GM12878 (cell line): ENCODE measurements around the gene CENPX. TPM values are rescaled to one million over a fixed set of nuclear protein-coding genes. Genes with fewer than 3 reads are reported as not detected.

Experiments
- ATAC-seq: fragments of 200-7000 bp; cut with Tn5 transposase; 3 replicates; pipeline ENCODE4 v1.9.1; 2020; ENCODE audit warnings: mild to moderate bottlenecking, moderate library complexity
- BruUV-seq: library from RNA; stranded (reverse); fragments of 400-500 nt; replicated peaks from 2 replicates; lab custom pipeline; 2021; lab: Mats Ljungman, UMichigan
- CTCF ChIA-PET: fragments of 300-600 bp; sonication (Branson Sonifier 250); formaldehyde crosslinking; extraction: SDS; loops from one replicate; lab custom pipeline; 2021; ENCODE audit warnings: inconsistent platforms; lab: Yijun Ruan, JAX
- POLR2A ChIA-PET: fragments of 350-600 bp; formaldehyde crosslinking; extraction: SDS; loops from one replicate; lab custom pipeline; 2021; ENCODE audit warnings: inconsistent platforms; lab: Charles Lee
- RAD21 ChIA-PET: fragments of 300-600 bp; sonication (Branson Sonifier 250); formaldehyde crosslinking; loops from one replicate; lab custom pipeline; 2023; ENCODE audit warnings: antibody characterized with exemption; ENCODE audit not compliant: unreplicated experiment; lab: Charles Lee
- SMC1A ChIA-PET: fragments of 300-600 bp; sonication (Branson Sonifier 250); formaldehyde crosslinking; loops from one replicate; lab custom pipeline; 2023; ENCODE audit not compliant: unreplicated experiment, uncharacterized antibody; lab: Charles Lee
- DNase-seq: peaks from one replicate; pipeline ENCODE4 v3.0.0-alpha.2; 2011; ENCODE audit warnings: low read depth, low spot score
- FAIRE-seq: peaks from 3 replicates; lab custom pipeline; 2011; peaks lifted over from hg19 to GRCh38; lab: Jason Lieb, UNC
- H2AFZ ChIP-seq: 2 replicates; pipeline ENCODE4 v1.6.0; 2011; ENCODE audit warnings: low read depth, low read length, control low read depth; ENCODE audit not compliant: control insufficient read depth
- H3K27ac ChIP-seq: 2 replicates; pipeline ENCODE4 v1.5.1; 2011; ENCODE audit warnings: control low read depth; ENCODE audit not compliant: control insufficient read depth, insufficient read depth
- H3K27me3 ChIP-seq, 2 experiments: replicated peaks in 1 of 2; 2 replicates each; pipeline versions ENCODE4 v1.6.0 to v1.6.1; 2011; ENCODE audit warnings: low read length in 1 of 2; ENCODE audit not compliant: control insufficient read depth in 2 of 2, insufficient read depth in 2 of 2
- H3K36me3 ChIP-seq, 2 experiments: 2 replicates each; pipeline ENCODE4 v1.5.1; 2011; ENCODE audit warnings: low read length in 1 of 2; ENCODE audit not compliant: control insufficient read depth in 2 of 2, insufficient read depth in 2 of 2
- H3K4me1 ChIP-seq: 2 replicates; pipeline ENCODE4 v1.6.1; 2011; ENCODE audit warnings: mild to moderate bottlenecking, low read length, moderate library complexity, mixed read lengths; ENCODE audit not compliant: control insufficient read depth, insufficient read depth
- H3K4me2 ChIP-seq: 2 replicates; pipeline ENCODE4 v1.6.0; 2011; ENCODE audit warnings: control low read depth; ENCODE audit not compliant: control insufficient read depth, insufficient read depth
- H3K4me3 ChIP-seq: fragments of 200-600 bp; sonication (generic); 2 replicates; pipeline ENCODE4 v1.5.1; 2016
- H3K79me2 ChIP-seq: 2 replicates; pipeline ENCODE4 v1.6.0; 2011; ENCODE audit warnings: low read length; ENCODE audit not compliant: control insufficient read depth, insufficient read depth
- H3K9ac ChIP-seq: 2 replicates; pipeline ENCODE4 v1.8.0; 2011; ENCODE audit warnings: low read length, control low read depth, mixed read lengths; ENCODE audit not compliant: control insufficient read depth, insufficient read depth
- H3K9me3 ChIP-seq: replicated peaks from 3 replicates; pipeline ENCODE4 v1.5.1; 2011; ENCODE audit warnings: mild to moderate bottlenecking, low read length; ENCODE audit not compliant: control insufficient read depth, insufficient read depth
- H4K20me1 ChIP-seq: 2 replicates; pipeline ENCODE4 v1.6.0; 2011; ENCODE audit not compliant: control insufficient read depth, insufficient read depth
- BCL3 ChIP-seq: IDR thresholded peaks from 2 replicates; pipeline ENCODE4 v1.6.1; 2011; ENCODE audit warnings: borderline replicate concordance, low read depth, mild to moderate bottlenecking, moderate library complexity, low read length; ENCODE audit not compliant: insufficient read depth, poor library complexity, severe bottlenecking
- BMI1 ChIP-seq: fragments of 450-650 bp; IDR thresholded peaks from 2 replicates; pipeline ENCODE4 v1.6.1; 2016; ENCODE audit warnings: mild to moderate bottlenecking, moderate library complexity, borderline replicate concordance
- EP300 ChIP-seq, 2 experiments: fragments of 150-350 bp in 1 of 2; IDR thresholded peaks; 2 replicates each; pipeline ENCODE4 v1.6.1; 2011 to 2012; ENCODE audit warnings: low read depth in 2 of 2, low read length in 2 of 2, borderline replicate concordance in 1 of 2, improper control_type of control experiment in 1 of 2, inconsistent platforms in 1 of 2; ENCODE audit not compliant: control insufficient read depth in 1 of 2
- IKZF2 ChIP-seq, 2 experiments: fragments of 450-650 bp; IDR thresholded peaks; 2 replicates each; pipeline ENCODE4 v1.6.1; 2017; ENCODE audit warnings: mild to moderate bottlenecking in 2 of 2, moderate library complexity in 2 of 2
- NRF1 ChIP-seq: conservative IDR thresholded peaks from 2 replicates; pipeline ENCODE4 v1.6.1; 2011; ENCODE audit warnings: mild to moderate bottlenecking, low read depth, low read length, improper control_type of control experiment
- RAD51 ChIP-seq: fragments of 450-650 bp; IDR thresholded peaks from 2 replicates; pipeline ENCODE4 v1.6.1; 2016; ENCODE audit warnings: moderate library complexity, mild to moderate bottlenecking, inconsistent platforms
- RB1 ChIP-seq: fragments of 450-650 bp; formaldehyde crosslinking; IDR thresholded peaks from 2 replicates; pipeline ENCODE4 v1.6.1; 2017; ENCODE audit warnings: mild to moderate bottlenecking, borderline replicate concordance
- YY1 ChIP-seq: IDR thresholded peaks from 2 replicates; pipeline ENCODE4 v1.6.1; 2011; ENCODE audit warnings: low read depth, mild to moderate bottlenecking, low read length
- ZSCAN29 ChIP-seq: fragments of 450-650 bp; IDR thresholded peaks from 2 replicates; pipeline ENCODE4 v1.6.1; 2017; ENCODE audit warnings: mild to moderate bottlenecking, moderate library complexity
- in situ Hi-C: fragments of 300-500 bp; cut with MboI; formaldehyde crosslinking; loops from 9 replicates; pipeline ENCODE4 v1.14.3; 2018; ENCODE audit warnings: mixed read lengths
- intact Hi-C: fragments of 100-400 bp; cut with micrococcal nuclease; formaldehyde crosslinking; loops from one replicate; pipeline ENCODE4 v1.14.2; 2022; ENCODE audit not compliant: unreplicated experiment
- polyA plus RNA-seq, 11 experiments: library from polyadenylated mRNA; depleted of rRNA in 4 of 11; unstranded in 6 of 11; stranded (reverse) in 5 of 11; fragments of >200 nt; fragmentation: Nextera tagmentation in 4 of 11; fragmentation: Illumina TruSeq in 1 of 11; extraction: Ambion mirVana in 4 of 11; extraction: Trizol in 1 of 11; gene quantifications; 1 replicate in 1 of 11; 2 replicates in 10 of 11; pipeline versions ENCODE4 v1.2.1 to v1.2.3, GENCODE V29; 2011 to 2016; ENCODE audit warnings: inconsistent platforms in 2 of 11, missing spikeins in 2 of 11, low read depth in 1 of 11
- total RNA-seq, 4 experiments: library from RNA; depleted of rRNA in 3 of 4; stranded (reverse); fragments of >200 nt in 3 of 4; fragmentation: Illumina TruSeq in 1 of 4; extraction: Trizol in 1 of 4; gene quantifications; 2 replicates each; pipeline versions ENCODE4 v1.2.1 to v1.2.3, GENCODE V29; 2013 to 2021
- TF ChIP-seq, protein P1 (sequence below): fragments of 450-650 bp; IDR thresholded peaks from 2 replicates; pipeline ENCODE4 v1.6.1; 2017; ENCODE audit warnings: borderline replicate concordance
- TF ChIP-seq, protein P2 (sequence below): IDR thresholded peaks from 2 replicates; pipeline ENCODE4 v1.6.1; 2011; ENCODE audit warnings: low read depth, mild to moderate bottlenecking, low read length, moderate library complexity, borderline replicate concordance; ENCODE audit errors: extremely low read depth

The CENPX gene
- total and polyA plus RNA-seq, 10 of the 15 experiments (the other 5 are each of a cell fraction or from before 2014, with no cell fraction given) = 11.7 to 182 (median 71.9) TPM

- H4K20me1 ChIP-seq = no peaks in the 10 kb centered on the region
- POLR2A ChIA-PET = interaction anchor here (0.6 kb wide), 2 partner anchors 64 to 155 kb away, joined by 3 read pairs; no protein-coding TSS in a partner anchor
- no peaks in the 10 kb centered on the region; the same call in 1 of the 2 replicates for H3K79me2 ChIP-seq
- RAD21 ChIA-PET = no interaction called here
- H3K9ac ChIP-seq = no peak overlapping the region
- SMC1A ChIA-PET = no interaction called here
- no peak overlapping the region for H2AFZ ChIP-seq
- H3K9me3 ChIP-seq = peaks cover 2% of the 10 kb centered on the region; the same call in 2 of the 3 replicates
- H3K4me2 ChIP-seq = no peak overlapping the region
- CTCF ChIA-PET = no interaction called here
- TF ChIP-seq, protein P1, sequence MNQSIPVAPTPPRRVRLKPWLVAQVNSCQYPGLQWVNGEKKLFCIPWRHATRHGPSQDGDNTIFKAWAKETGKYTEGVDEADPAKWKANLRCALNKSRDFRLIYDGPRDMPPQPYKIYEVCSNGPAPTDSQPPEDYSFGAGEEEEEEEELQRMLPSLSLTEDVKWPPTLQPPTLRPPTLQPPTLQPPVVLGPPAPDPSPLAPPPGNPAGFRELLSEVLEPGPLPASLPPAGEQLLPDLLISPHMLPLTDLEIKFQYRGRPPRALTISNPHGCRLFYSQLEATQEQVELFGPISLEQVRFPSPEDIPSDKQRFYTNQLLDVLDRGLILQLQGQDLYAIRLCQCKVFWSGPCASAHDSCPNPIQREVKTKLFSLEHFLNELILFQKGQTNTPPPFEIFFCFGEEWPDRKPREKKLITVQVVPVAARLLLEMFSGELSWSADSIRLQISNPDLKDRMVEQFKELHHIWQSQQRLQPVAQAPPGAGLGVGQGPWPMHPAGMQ = no peak
- TF ChIP-seq BMI1 (no peak), RB1 (no peak), IKZF2 (IDR thresholded peaks at IDR 0.05) (no peak), NRF1 (no peak), RAD51 (no peak), EP300 (IDR thresholded peaks at IDR 0.05; ENCODE audit: borderline replicate concordance in 1 of 2, control insufficient read depth in 1 of 2, low read depth in 2 of 2, low read length in 2 of 2) (no peak), BCL3 (no peak), YY1 (no peak), ZSCAN29 (no peak)
- TF ChIP-seq, protein P2, sequence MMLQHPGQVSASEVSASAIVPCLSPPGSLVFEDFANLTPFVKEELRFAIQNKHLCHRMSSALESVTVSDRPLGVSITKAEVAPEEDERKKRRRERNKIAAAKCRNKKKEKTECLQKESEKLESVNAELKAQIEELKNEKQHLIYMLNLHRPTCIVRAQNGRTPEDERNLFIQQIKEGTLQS = no peak
- no peak overlapping the region for H3K27ac ChIP-seq
- H3K36me3 ChIP-seq = no peaks in the 10 kb centered on the region
- BruUV-seq = no TSS peak
- no peak for FAIRE-seq
- H3K4me3 ChIP-seq = no peak overlapping the region
- no peak for DNase-seq
- ATAC-seq = no peak
- in situ Hi-C loops (no loop called here), intact Hi-C loops (no loop called here)
- H3K4me1 ChIP-seq = peaks cover 9% of the 10 kb centered on the region
- H3K27me3 ChIP-seq = no peaks in the 10 kb centered on the region
These were observed 49.2 kb downstream of the CENPX start for GRCh38 chr17:81973432-81973831.
